Subcutaneous abdominal adipose tissue (tissue), 5 donors: ENCODE data around the gene DRD2.

Experiments used
- H3K27ac ChIP-seq: one replicate; pipeline ENCODE4 v1.7.0; 2013; ENCODE audit warnings: low read depth, mild to moderate bottlenecking, inconsistent platforms, low read length, moderate library complexity
- H3K27me3 ChIP-seq, 5 donors: one replicate each; pipeline ENCODE4 v1.7.0; 2013; ENCODE audit warnings: low read length in 5 of 5, inconsistent platforms in 1 of 5; ENCODE audit not compliant: control insufficient read depth in 5 of 5, insufficient read depth in 4 of 5
- H3K36me3 ChIP-seq, 5 donors: one replicate each; pipeline ENCODE4 v1.7.0; 2013; ENCODE audit warnings: low read length in 5 of 5; ENCODE audit not compliant: control insufficient read depth in 5 of 5, insufficient read depth in 5 of 5
- H3K4me1 ChIP-seq, 5 donors: one replicate each; pipeline ENCODE4 v1.7.0; 2013; ENCODE audit warnings: low read length in 5 of 5, mild to moderate bottlenecking in 3 of 5, moderate library complexity in 1 of 5; ENCODE audit not compliant: control insufficient read depth in 5 of 5, insufficient read depth in 5 of 5
- H3K4me3 ChIP-seq, 5 donors: one replicate each; pipeline ENCODE4 v1.7.0; 2013; ENCODE audit warnings: low read length in 5 of 5, low read depth in 1 of 5
- H3K9ac ChIP-seq, 5 donors: one replicate each; pipeline ENCODE4 v1.7.0; 2013; ENCODE audit warnings: low read length in 5 of 5, mild to moderate bottlenecking in 4 of 5, moderate library complexity in 3 of 5
- H3K9me3 ChIP-seq, 5 donors: one replicate each; pipeline ENCODE4 v1.7.0; 2013; ENCODE audit warnings: low read length in 5 of 5; ENCODE audit not compliant: control insufficient read depth in 5 of 5
- donor health status: healthy.
- donor health status: healthy.
- donor health status: healthy.
- donor health status: healthy.
- donor health status: healthy.

The DRD2 gene

GRCh38 chr11:113487622-113488021 lies 12.4 kb upstream of the DRD2 start:
- H3K4me1 ChIP-seq, result no peaks in the 10 kb centered on the region
- H3K27me3 ChIP-seq, result no peaks in the 10 kb centered on the region
- no peak overlapping the region for H3K4me3 ChIP-seq
- no peaks in the 10 kb centered on the region for H3K36me3 ChIP-seq
- no peaks in the 10 kb centered on the region for H3K9me3 ChIP-seq
- no peak overlapping the region for H3K27ac ChIP-seq
- H3K9ac ChIP-seq, result no peak overlapping the region

GRCh38 chr11:113484223-113484622 lies 9.0 kb upstream of the DRD2 start:
- Histone ChIP-seq H3K27me3 (peaks cover 0 to 4% (median 2%) of the 10 kb centered on the region in 5 donors), H3K27ac (no peak overlapping the region), H3K36me3 (no peaks in the 10 kb centered on the region), H3K9ac (no peak overlapping the region), H3K9me3 (no peaks in the 10 kb centered on the region), H3K4me3 (no peak overlapping the region), H3K4me1 (no peaks in the 10 kb centered on the region)

- Histone ChIP-seq H3K4me3 (no peak overlapping the region), H3K27me3 (peaks cover 11 to 22% (median 18%) of the 10 kb centered on the region in 5 donors), H3K27ac (no peak overlapping the region), H3K4me1 (no peaks in the 10 kb centered on the region), H3K9me3 (no peaks in the 10 kb centered on the region), H3K36me3 (no peaks in the 10 kb centered on the region), H3K9ac (no peak overlapping the region)
Observed at GRCh38 chr11:113481672-113482071, 6.5 kb upstream of the DRD2 start.

- H3K9me3 ChIP-seq, result no peaks in the 10 kb centered on the region
- no peak overlapping the region for H3K27ac ChIP-seq
- H3K9ac ChIP-seq, result no peak overlapping the region
- H3K27me3 ChIP-seq, result peaks cover 16 to 27% (median 22%) of the 10 kb centered on the region in 5 donors
- H3K4me1 ChIP-seq, result no peaks in the 10 kb centered on the region
- H3K36me3 ChIP-seq, result no peaks in the 10 kb centered on the region
- no peak overlapping the region for H3K4me3 ChIP-seq
Observed at GRCh38 chr11:113481226-113481625, 6.0 kb upstream of the DRD2 start.

GRCh38 chr11:113477321-113477720 lies 2.1 kb upstream of the DRD2 start:
- no peak overlapping the region for H3K9ac ChIP-seq
- peaks cover 24 to 51% (median 36%) of the 10 kb centered on the region in 5 donors for H3K27me3 ChIP-seq
- no peaks in the 10 kb centered on the region for H3K36me3 ChIP-seq
- H3K27ac ChIP-seq, result no peak overlapping the region
- peaks cover 0 to 11% (median 5%) of the 10 kb centered on the region in 5 donors for H3K4me1 ChIP-seq
- no peak overlapping the region for H3K4me3 ChIP-seq
- peaks cover 0 to 2% (median 0%) of the 10 kb centered on the region in 5 donors for H3K9me3 ChIP-seq

GRCh38 chr11:113476553-113476952 lies 1.4 kb upstream of the DRD2 start:
- no peak overlapping the region for H3K4me3 ChIP-seq
- no peak overlapping the region for H3K9ac ChIP-seq
- H3K27ac ChIP-seq, result no peak overlapping the region
- no peaks in the 10 kb centered on the region for H3K36me3 ChIP-seq
- H3K4me1 ChIP-seq, result peaks cover 0 to 11% (median 5%) of the 10 kb centered on the region in 5 donors
- peaks cover 0 to 2% (median 0%) of the 10 kb centered on the region in 5 donors for H3K9me3 ChIP-seq
- H3K27me3 ChIP-seq, result peaks cover 26 to 56% (median 42%) of the 10 kb centered on the region in 5 donors

- no peak overlapping the region for H3K9ac ChIP-seq
- H3K27me3 ChIP-seq, result peaks cover 27 to 63% (median 47%) of the 10 kb centered on the region in 5 donors
- peaks cover 0 to 11% (median 5%) of the 10 kb centered on the region in 5 donors for H3K4me1 ChIP-seq
- no peak overlapping the region for H3K27ac ChIP-seq
- peak overlapping the region in 1 of 5 donors; percentile 43 for H3K4me3 ChIP-seq
- no peaks in the 10 kb centered on the region for H3K36me3 ChIP-seq
- H3K9me3 ChIP-seq, result peaks cover 0 to 2% (median 0%) of the 10 kb centered on the region in 5 donors
Observed at GRCh38 chr11:113474362-113475159, 637 bp downstream of the DRD2 start.

- Histone ChIP-seq H3K4me1 (peaks cover 0 to 11% (median 5%) of the 10 kb centered on the region in 5 donors), H3K9ac (no peak overlapping the region), H3K27ac (no peak overlapping the region), H3K36me3 (no peaks in the 10 kb centered on the region), H3K9me3 (peaks cover 0 to 2% (median 0%) of the 10 kb centered on the region in 5 donors), H3K4me3 (no peak overlapping the region), H3K27me3 (peaks cover 27 to 62% (median 43%) of the 10 kb centered on the region in 5 donors)
Observed at GRCh38 chr11:113473983-113474361, 1.2 kb downstream of the DRD2 start.

- Histone ChIP-seq H3K4me1 (peaks cover 0 to 11% (median 5%) of the 10 kb centered on the region in 5 donors), H3K9ac (no peak overlapping the region), H3K36me3 (no peaks in the 10 kb centered on the region), H3K27ac (no peak overlapping the region), H3K27me3 (peaks cover 27 to 52% (median 40%) of the 10 kb centered on the region in 5 donors), H3K9me3 (peaks cover 0 to 2% (median 0%) of the 10 kb centered on the region in 5 donors), H3K4me3 (no peak overlapping the region)
Observed at GRCh38 chr11:113472471-113472870, 2.7 kb downstream of the DRD2 start.

- H3K36me3 ChIP-seq, result no peaks in the 10 kb centered on the region
- no peak overlapping the region for H3K4me3 ChIP-seq
- no peak overlapping the region for H3K9ac ChIP-seq
- H3K27me3 ChIP-seq, result peaks cover 10 to 33% (median 24%) of the 10 kb centered on the region in 5 donors
- peaks cover 0 to 8% (median 5%) of the 10 kb centered on the region in 5 donors for H3K4me1 ChIP-seq
- H3K27ac ChIP-seq, result no peak overlapping the region
- peaks cover 0 to 2% (median 0%) of the 10 kb centered on the region in 5 donors for H3K9me3 ChIP-seq
Observed at GRCh38 chr11:113470233-113470632, 5.0 kb downstream of the DRD2 start.
